ENCODE results near the gene SPATA13.

SPATA13 gene

GRCh38 chr13:24141333-24141910, 19.1 kb upstream of the SPATA13 start:
- in situ Hi-C loops (cut with MboI; ENCODE audit: low sequenced_read_pairs), result no loop called here

GRCh38 chr13:24142453-24142852, 18.1 kb upstream of the SPATA13 start:
- in situ Hi-C loops (cut with MboI; ENCODE audit: low sequenced_read_pairs), result no loop called here

GRCh38 chr13:24142886-24143285, 17.6 kb upstream of the SPATA13 start:
- in situ Hi-C loops (cut with MboI; ENCODE audit: low sequenced_read_pairs), result no loop called here

GRCh38 chr13:24145240-24145639, 15.3 kb upstream of the SPATA13 start:
- in situ Hi-C loops (cut with MboI; ENCODE audit: low sequenced_read_pairs), result no loop called here

GRCh38 chr13:24145674-24146073, 14.8 kb upstream of the SPATA13 start:
- in situ Hi-C loops (cut with MboI; ENCODE audit: low sequenced_read_pairs), result no loop called here

GRCh38 chr13:24146961-24147569, 13.5 kb upstream of the SPATA13 start:
- in situ Hi-C loops (cut with MboI; ENCODE audit: low sequenced_read_pairs), result no loop called here

GRCh38 chr13:24147570-24147963, 13.0 kb upstream of the SPATA13 start:
- in situ Hi-C loops (cut with MboI; ENCODE audit: low sequenced_read_pairs), result no loop called here

- in situ Hi-C loops (cut with MboI; ENCODE audit: low sequenced_read_pairs), result no loop called here
Measured at GRCh38 chr13:24148414-24149235, 11.9 kb upstream of the SPATA13 start.

GRCh38 chr13:24149246-24150032, 11.1 kb upstream of the SPATA13 start:
- in situ Hi-C loops (cut with MboI; ENCODE audit: low sequenced_read_pairs), result no loop called here

- in situ Hi-C loops (cut with MboI; ENCODE audit: low sequenced_read_pairs), result no loop called here
Measured at GRCh38 chr13:24150572-24150971, 9.9 kb upstream of the SPATA13 start.

- in situ Hi-C loops (cut with MboI; ENCODE audit: low sequenced_read_pairs), result no loop called here
Measured at GRCh38 chr13:24151864-24152263, 8.7 kb upstream of the SPATA13 start.

- in situ Hi-C loops (cut with MboI; ENCODE audit: low sequenced_read_pairs), result no loop called here
Measured at GRCh38 chr13:24152292-24153214, 8.0 kb upstream of the SPATA13 start.

GRCh38 chr13:24153347-24153746, 7.2 kb upstream of the SPATA13 start:
- in situ Hi-C loops (cut with MboI; ENCODE audit: low sequenced_read_pairs), result no loop called here

- in situ Hi-C loops (cut with MboI; ENCODE audit: low sequenced_read_pairs), result no loop called here
Measured at GRCh38 chr13:24153979-24154701, 6.4 kb upstream of the SPATA13 start.

- in situ Hi-C loops (cut with MboI; ENCODE audit: low sequenced_read_pairs), result no loop called here
Measured at GRCh38 chr13:24159357-24159756, 1.2 kb upstream of the SPATA13 start.

- in situ Hi-C loops (cut with MboI; ENCODE audit: low sequenced_read_pairs), result no loop called here
Measured at GRCh38 chr13:24161010-24161775, 673 bp downstream of the SPATA13 start.

- in situ Hi-C loops (cut with MboI; ENCODE audit: low sequenced_read_pairs), result no loop called here
Measured at GRCh38 chr13:24161980-24162525, 1.5 kb downstream of the SPATA13 start.

- in situ Hi-C loops (cut with MboI; ENCODE audit: low sequenced_read_pairs), result no loop called here
Measured at GRCh38 chr13:24162604-24163003, 2.1 kb downstream of the SPATA13 start.

- in situ Hi-C loops (cut with MboI; ENCODE audit: low sequenced_read_pairs), result no loop called here
Measured at GRCh38 chr13:24165746-24166145, 5.2 kb downstream of the SPATA13 start.
